Measurements from ENCODE around the gene PRKN. TPM values are rescaled to one million over a fixed set of nuclear protein-coding genes. Genes with fewer than 3 reads are reported as not detected.

The PRKN gene
- total RNA-seq, 4 donors from 2014 or later = 5.2 to 121 (median 6.9) TPM

- no peak overlapping the region for H3K27ac ChIP-seq
- WGBS, 2 donors = 64 to 74% methylated on average over 6 of the region's 6 CpGs
Observed at GRCh38 chr6:161736781-161737292, 990.7 kb downstream of the PRKN start.

GRCh38 chr6:161736326-161736725, 991.2 kb downstream of the PRKN start:
- no peaks in the 10 kb centered on the region for H3K27me3 ChIP-seq
- intact Hi-C loops (cut with DNase I) = no loop called here
- H3K4me3 ChIP-seq (replicated peaks in 1 of 3) = no peak overlapping the region
- no peaks in the 10 kb centered on the region for H3K9me3 ChIP-seq
- WGBS, 2 donors = 46 to 74% methylated on average over 2 of the region's 2 CpGs
- TF ChIP-seq, protein P1, sequence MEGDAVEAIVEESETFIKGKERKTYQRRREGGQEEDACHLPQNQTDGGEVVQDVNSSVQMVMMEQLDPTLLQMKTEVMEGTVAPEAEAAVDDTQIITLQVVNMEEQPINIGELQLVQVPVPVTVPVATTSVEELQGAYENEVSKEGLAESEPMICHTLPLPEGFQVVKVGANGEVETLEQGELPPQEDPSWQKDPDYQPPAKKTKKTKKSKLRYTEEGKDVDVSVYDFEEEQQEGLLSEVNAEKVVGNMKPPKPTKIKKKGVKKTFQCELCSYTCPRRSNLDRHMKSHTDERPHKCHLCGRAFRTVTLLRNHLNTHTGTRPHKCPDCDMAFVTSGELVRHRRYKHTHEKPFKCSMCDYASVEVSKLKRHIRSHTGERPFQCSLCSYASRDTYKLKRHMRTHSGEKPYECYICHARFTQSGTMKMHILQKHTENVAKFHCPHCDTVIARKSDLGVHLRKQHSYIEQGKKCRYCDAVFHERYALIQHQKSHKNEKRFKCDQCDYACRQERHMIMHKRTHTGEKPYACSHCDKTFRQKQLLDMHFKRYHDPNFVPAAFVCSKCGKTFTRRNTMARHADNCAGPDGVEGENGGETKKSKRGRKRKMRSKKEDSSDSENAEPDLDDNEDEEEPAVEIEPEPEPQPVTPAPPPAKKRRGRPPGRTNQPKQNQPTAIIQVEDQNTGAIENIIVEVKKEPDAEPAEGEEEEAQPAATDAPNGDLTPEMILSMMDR (IDR thresholded peaks at IDR 0.05) = no peak
- no peak for TF ChIP-seq POLR2A (IDR thresholded peaks at IDR 0.05)
- H3K4me1 ChIP-seq = no peaks in the 10 kb centered on the region
- no peak overlapping the region for H3K27ac ChIP-seq
- no peak for DNase-seq
- H3K36me3 ChIP-seq = no peaks in the 10 kb centered on the region

More at GRCh38 chr6:161736781-161737292, 990.7 kb downstream of the PRKN start:
- no peaks in the 10 kb centered on the region for H3K36me3 ChIP-seq
- TF ChIP-seq, protein P1 (IDR thresholded peaks at IDR 0.05) = no peak
- TF ChIP-seq POLR2A (IDR thresholded peaks at IDR 0.05) = no peak
- H3K4me3 ChIP-seq (replicated peaks in 1 of 3) = no peak overlapping the region
- H3K9me3 ChIP-seq = no peaks in the 10 kb centered on the region
- no peaks in the 10 kb centered on the region for H3K27me3 ChIP-seq
- DNase-seq = no peak
- no peaks in the 10 kb centered on the region for H3K4me1 ChIP-seq
- intact Hi-C loops (cut with DNase I) = no loop called here

DNA sequence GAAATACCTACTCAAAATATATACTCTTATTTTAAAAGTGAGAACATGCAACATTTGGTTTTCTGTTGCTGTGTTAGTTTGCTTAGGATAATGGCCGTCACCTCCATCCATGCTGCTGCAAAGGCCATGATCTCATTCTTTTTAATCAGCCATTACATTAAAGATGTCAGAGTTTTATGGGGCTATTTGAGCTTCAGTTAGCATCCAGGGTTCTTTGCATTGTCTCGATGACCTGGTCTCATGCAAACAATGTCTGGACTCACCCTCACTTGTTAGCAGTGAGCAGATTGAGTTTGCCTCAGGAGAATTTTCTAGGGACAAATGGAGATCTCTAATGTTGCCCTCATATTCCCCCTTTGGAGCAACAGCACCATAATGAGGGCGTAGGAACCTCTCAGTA, 995.0 kb downstream of the PRKN start:
- DNase-seq = no peak
- WGBS, 2 donors = 83 to 85% methylated on average over 3 of the region's 3 CpGs
- H3K27me3 ChIP-seq = no peaks in the 10 kb centered on the region
- no peaks in the 10 kb centered on the region for H3K36me3 ChIP-seq
- TF ChIP-seq, protein P1 (IDR thresholded peaks at IDR 0.05) = no peak
- TF ChIP-seq POLR2A (IDR thresholded peaks at IDR 0.05) = no peak
- H3K27ac ChIP-seq = no peak overlapping the region
- no peak overlapping the region for H3K4me3 ChIP-seq (replicated peaks in 1 of 3)
- H3K9me3 ChIP-seq = no peaks in the 10 kb centered on the region
- intact Hi-C loops (cut with DNase I) = no loop called here
- no peaks in the 10 kb centered on the region for H3K4me1 ChIP-seq

GRCh38 chr6:161727083-161727833, 1000.3 kb downstream of the PRKN start:
- no peak overlapping the region for H3K27ac ChIP-seq
- no peak for DNase-seq
- H3K36me3 ChIP-seq = no peaks in the 10 kb centered on the region

DNA sequence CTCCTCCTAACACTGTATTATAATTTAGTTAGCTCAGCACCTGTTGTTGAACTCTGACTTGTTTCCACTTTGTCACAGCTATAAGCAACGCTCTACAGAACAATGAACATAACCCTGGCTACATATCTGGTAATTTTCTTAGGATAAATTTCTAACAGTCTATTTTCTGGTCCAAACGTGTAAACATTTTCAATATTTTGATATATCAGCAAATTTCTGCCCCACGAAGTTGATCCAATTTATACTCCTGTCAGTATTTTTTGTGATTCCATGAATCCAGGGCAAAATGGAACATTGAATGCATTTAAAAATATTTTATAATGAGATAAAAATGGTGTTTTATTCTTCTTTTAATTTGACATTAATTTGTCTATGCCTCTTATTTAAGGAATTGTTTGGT, 1005.2 kb downstream of the PRKN start:
- no peaks in the 10 kb centered on the region for H3K27me3 ChIP-seq
- no peak for DNase-seq
- H3K36me3 ChIP-seq = no peaks in the 10 kb centered on the region
- TF ChIP-seq POLR2A (IDR thresholded peaks at IDR 0.05) = no peak
- TF ChIP-seq, protein P1 (IDR thresholded peaks at IDR 0.05) = no peak
- H3K27ac ChIP-seq = no peak overlapping the region
- no peak overlapping the region for H3K4me3 ChIP-seq (replicated peaks in 1 of 3)
- intact Hi-C loops (cut with DNase I) = no loop called here
- no peaks in the 10 kb centered on the region for H3K9me3 ChIP-seq
- no peaks in the 10 kb centered on the region for H3K4me1 ChIP-seq
- 84 to 87% methylated on average over 3 of the region's 3 CpGs for WGBS, 2 donors

More at GRCh38 chr6:161727083-161727833, 1000.3 kb downstream of the PRKN start:
- no peaks in the 10 kb centered on the region for H3K9me3 ChIP-seq
- no peaks in the 10 kb centered on the region for H3K4me1 ChIP-seq
- H3K27me3 ChIP-seq = no peaks in the 10 kb centered on the region
- intact Hi-C loops (cut with DNase I) = no loop called here
- no peak overlapping the region for H3K4me3 ChIP-seq (replicated peaks in 1 of 3)
- 46 to 50% methylated on average over 6 of the region's 6 CpGs for WGBS, 2 donors
- TF ChIP-seq POLR2A (IDR thresholded peaks at IDR 0.05) = no peak
- TF ChIP-seq, protein P1 (IDR thresholded peaks at IDR 0.05) = no peak

Data from thyroid gland (tissue), 4 donors.